ENCODE data around the gene SLC37A1.

The SLC37A1 gene

DNA sequence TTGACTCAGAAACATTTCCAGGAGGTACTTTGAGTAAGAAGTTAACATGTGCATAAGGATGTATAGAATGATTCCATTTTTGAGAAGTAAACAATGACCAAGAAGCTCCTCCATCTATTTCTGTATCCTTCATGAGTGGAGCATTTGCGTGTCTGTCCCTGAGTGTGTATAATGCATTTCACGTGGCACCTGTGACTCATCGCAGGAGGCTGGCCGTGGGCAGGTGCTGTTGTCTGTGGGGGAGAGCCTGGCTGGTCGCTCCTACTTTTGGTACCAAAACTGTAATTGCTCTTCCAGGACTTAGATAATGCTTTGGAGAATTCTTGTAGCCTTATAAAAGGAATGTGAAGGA is 16.5 kb downstream of the SLC37A1 start:
- no peak for DNase-seq

- DNase-seq: no peak
These were observed 18.1 kb downstream of the SLC37A1 start for GRCh38 chr21:42531771-42532170.

DNA sequence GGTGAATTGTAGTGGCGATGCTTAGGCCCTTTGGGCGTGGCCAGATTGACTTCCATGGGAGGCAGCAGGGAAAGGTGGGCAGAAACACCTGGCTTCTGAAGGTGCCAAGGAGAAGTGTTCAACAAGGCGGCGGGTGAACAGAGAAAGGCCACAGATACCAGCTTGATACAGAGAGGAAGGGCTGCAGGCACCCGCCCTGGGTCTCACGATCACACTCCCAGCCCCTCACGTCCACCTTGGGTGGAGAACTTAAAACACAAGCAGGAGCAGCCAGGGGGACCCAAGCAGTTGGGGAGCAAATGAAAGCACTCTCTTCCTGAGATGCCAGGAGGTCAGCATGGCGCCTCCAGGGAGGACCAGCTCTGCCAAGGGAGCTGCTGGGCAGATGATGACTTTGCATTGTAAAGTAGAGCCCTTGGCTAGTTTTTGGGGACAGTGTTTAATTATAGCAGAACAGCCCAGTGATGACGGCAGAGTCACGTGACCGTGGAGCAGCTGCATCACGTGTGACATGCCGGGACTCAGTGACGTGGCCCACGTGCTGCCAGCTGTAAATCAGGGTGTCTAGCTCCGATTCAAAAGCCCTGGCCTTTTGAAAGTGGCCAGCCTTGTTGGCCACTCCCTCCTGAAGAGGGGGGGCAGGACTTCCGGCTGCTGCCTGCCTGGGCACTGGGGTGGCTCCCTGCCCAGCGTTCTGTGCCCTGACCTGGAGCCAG is 19.0 kb downstream of the SLC37A1 start:
- no peak for DNase-seq

- DNase-seq: no peak
These were observed 19.8 kb downstream of the SLC37A1 start for GRCh38 chr21:42533306-42533962.

- no peak for DNase-seq
These were observed 20.3 kb downstream of the SLC37A1 start for GRCh38 chr21:42533963-42534355.

GRCh38 chr21:42534421-42535378 is 21.0 kb downstream of the SLC37A1 start:
- DNase-seq: no peak

GRCh38 chr21:42535602-42536171 is 22.0 kb downstream of the SLC37A1 start:
- DNase-seq: no peak

GRCh38 chr21:42536601-42537000 is 22.9 kb downstream of the SLC37A1 start:
- no peak for DNase-seq

DNA sequence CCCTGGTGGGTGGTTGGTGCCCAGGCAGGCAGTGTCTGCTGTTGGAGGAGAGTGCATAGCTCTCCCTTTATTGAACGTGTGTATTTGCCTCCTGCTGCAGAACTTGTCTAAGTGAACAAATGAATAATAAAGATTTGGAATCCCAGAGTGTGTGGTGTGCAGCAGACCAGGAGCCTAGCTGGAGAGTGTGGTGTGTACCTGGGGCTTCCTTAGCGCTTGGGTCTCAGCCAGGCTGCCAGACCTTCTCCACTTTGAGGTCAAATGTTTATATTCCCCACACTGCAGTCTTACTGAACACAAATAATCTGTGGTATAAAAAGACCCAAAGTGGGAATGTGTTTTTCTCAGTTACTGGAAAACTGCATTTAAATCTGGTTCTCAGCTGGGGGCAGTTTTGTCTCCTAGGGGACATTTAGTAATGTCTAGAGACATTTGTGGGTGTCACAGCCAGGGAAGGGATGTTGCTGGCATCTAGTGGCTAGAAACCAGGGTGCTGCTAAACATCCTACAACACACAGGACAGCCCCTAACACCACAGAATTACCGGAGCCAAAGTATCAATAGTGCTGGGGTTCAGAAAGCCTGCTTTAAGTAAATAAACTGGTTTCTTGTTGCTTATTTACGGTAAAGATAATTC is 23.6 kb downstream of the SLC37A1 start:
- no peak for DNase-seq

DNA sequence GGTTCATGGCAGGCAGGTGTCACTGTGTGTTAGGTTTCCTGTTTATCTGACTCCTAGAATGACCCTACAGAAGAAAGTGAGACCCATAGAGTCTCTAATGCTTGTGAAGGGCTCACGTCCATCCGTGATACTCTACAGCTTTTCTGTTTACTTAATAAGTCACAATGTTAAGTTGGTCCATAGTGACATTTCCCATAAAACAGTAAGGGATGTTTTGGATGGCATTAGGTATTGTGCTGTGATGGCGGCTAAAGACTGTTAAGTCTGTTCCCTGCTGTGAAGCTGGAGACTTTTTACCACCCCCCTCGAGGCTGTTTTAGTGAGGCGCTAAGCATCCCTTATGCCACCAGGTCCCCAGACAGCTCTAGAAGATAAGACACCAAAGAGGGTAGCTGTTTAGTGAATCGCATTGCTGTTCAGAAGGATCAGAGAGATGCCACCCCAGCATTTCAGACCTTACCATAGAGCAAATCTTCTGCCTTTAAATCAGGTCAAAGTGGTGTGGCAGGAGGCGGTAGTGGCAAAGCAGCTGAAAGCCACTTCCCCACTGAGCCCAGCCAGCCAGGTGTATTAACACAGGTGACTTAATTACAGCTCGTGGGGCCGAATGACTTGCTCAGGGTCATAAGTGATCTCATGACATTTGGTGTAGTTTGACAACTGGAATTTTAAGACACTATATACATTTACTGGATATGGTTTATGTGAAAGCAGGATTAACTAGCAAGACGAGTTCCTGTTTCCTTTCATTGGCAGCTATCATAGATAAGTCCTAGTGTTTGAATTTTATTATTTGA is 25.0 kb downstream of the SLC37A1 start:
- no peak for DNase-seq

GRCh38 chr21:42539342-42539741 is 25.7 kb downstream of the SLC37A1 start:
- DNase-seq: no peak

- no peak for DNase-seq
These were observed 26.3 kb downstream of the SLC37A1 start for GRCh38 chr21:42539931-42540343.

DNA sequence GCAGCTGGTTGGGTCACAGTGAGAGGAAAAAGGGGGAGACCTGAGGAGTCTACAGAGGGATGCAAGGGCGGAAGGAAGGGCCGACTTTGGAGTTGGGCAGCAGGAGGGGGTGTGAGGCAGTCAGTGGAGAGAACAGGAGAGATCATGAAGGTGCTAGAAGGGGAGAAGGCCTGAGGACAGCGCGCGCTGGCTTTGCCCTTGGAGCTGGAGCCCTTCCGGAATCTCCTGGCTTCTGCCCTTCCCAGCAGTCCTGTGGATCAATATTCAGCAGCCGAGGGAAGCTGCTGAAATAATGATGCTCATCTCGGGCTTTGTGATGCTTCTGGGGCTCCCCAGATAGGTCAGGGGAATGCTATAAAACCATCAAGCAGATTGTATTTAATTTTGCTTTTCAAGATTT is 26.7 kb downstream of the SLC37A1 start:
- no peak for DNase-seq

DNA sequence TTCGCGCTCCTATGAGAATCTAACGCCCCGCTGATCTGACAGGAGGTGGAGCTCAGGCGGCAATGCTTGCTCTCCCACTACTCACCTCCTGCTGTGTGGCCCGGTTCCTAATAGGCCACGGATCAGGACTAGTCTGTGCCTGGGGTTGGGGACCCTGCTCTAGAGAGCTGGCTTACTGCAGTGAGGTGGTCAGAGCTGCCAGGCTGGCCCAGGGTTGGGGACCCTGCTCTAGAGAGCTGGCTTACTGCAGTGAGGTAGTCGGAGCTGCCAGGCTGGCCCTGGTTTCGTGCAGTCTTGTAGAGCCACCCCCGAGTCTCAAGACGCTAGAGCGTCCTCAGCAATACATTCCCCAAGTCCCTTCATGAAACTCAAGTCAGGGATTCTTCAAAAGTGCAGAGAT is 27.5 kb downstream of the SLC37A1 start:
- no peak for DNase-seq

- DNase-seq: no peak
These were observed 28.0 kb downstream of the SLC37A1 start for GRCh38 chr21:42541618-42542017.

DNA sequence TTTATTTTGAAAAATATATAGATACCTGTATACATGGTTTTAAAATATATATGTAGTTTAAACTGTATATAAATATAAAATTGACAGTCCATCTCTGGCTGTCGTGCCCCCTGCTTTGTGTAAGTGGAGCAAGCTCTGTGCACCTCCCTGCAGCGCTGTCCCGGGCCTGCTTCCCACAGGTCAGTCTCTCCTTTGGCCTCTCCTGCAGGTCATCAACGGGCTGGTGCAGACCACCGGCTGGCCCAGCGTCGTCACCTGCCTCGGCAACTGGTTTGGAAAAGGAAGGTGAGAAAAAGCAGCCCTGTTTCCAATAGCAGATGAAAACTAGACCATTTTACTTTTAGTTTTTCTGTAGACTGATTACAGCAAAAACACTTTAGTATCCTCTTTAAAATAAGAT is 28.5 kb downstream of the SLC37A1 start:
- no peak for DNase-seq

DNA sequence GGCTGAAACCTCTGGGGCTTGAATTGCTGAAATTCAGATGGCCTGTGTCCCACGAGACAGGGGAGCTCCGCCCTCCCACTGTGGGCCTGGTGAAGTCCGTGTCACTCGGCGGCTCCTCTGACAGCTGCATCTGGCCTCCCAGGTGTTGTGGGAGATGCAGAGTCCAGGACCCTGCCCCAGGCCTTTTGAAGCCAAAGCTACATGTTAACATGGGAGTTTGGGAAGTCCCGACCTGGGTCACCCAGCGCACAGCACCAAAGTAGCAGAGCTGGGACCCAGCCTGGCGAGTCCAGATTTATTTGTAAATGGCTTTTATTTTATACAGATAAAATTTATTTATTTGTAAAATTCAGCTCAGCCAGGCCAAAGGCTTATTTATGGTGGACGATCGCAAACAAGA is 28.9 kb downstream of the SLC37A1 start:
- DNase-seq: no peak

GRCh38 chr21:42543106-42543847 is 29.6 kb downstream of the SLC37A1 start:
- no peak for DNase-seq

GRCh38 chr21:42544544-42544943 is 30.9 kb downstream of the SLC37A1 start:
- no peak for DNase-seq

DNA sequence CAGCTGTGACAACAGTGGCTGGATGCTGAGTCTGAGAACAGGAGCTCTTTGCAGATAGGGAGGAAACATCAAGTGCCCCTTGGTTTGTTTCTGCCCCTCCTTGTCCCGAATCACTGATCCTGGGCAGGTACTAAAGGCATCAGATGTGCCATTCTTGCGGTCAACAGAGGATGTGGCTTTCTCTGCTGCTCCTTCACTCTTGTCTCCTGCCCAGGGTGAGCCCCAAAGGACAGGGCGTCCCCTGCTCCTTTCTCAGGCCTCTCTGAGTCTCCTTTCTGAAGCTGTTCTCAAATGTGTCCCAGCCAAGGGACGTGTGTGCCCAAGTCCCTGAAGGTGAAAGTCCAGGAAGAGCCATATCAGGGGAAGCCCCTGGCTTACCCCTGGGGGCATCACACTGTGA is 31.7 kb downstream of the SLC37A1 start:
- no peak for DNase-seq

GRCh38 chr21:42545745-42546144 is 32.1 kb downstream of the SLC37A1 start:
- DNase-seq: no peak
